Mucosa of descending colon (tissue), 3 donors: ENCODE results near the gene MTURN. TPM values are rescaled to one million over a fixed set of nuclear protein-coding genes. Genes with fewer than 3 reads are reported as not detected.

Experiments
- ATAC-seq: fragments of 200-7000 bp; cut with Tn5 transposase; one replicate; pipeline ENCODE4 v1.9.1; 2020; ENCODE audit warnings: mild to moderate bottlenecking, moderate library complexity
- DNase-seq, 3 donors: peaks; one replicate each; pipeline ENCODE4 v3.0.0-alpha.2; 2020
- H3K36me3 ChIP-seq: fragments of 200-600 bp; one replicate; pipeline ENCODE4 v1.8.0; 2021; ENCODE audit warnings: low read depth, mild to moderate bottlenecking
- H3K4me1 ChIP-seq: fragments of 200-600 bp; one replicate; pipeline ENCODE4 v1.8.0; 2021; ENCODE audit warnings: low read depth, mild to moderate bottlenecking
- H3K4me3 ChIP-seq: fragments of 200-600 bp; one replicate; pipeline ENCODE4 v1.8.0; 2021; ENCODE audit warnings: mild to moderate bottlenecking
- H3K9me3 ChIP-seq: fragments of 200-600 bp; one replicate; pipeline ENCODE4 v1.8.0; 2021; ENCODE audit warnings: mild to moderate bottlenecking
- intact Hi-C, 2 donors: fragments of 100-400 bp; cut with DNase I in 1 of 2; cut with micrococcal nuclease in 1 of 2; formaldehyde crosslinking; loops; one replicate each; pipeline versions ENCODE4 v1.11.0 to v1.11.1; 2022; cut with DNase I, micrococcal nuclease
- total RNA-seq, 3 donors: library from RNA; stranded (reverse); fragmentation: NEBNext Ultra II Directional in 2 of 3; extraction: Animal tissue kit (Norgen Biotek cat#: 25700) in 2 of 3; gene quantifications; one replicate each; pipeline versions ENCODE4 v1.2.1 to v1.2.4, GENCODE V29; 2021 to 2023
- TF ChIP-seq, protein P1 (sequence below): fragments of 200-600 bp; IDR thresholded peaks from one replicate; pipeline ENCODE4 v1.8.0; 2022; ENCODE audit warnings: antibody characterized with exemption, mild to moderate bottlenecking
- donor health status: DM: no; HTN: no; CAD: no; lungs with moderate emphysema.
- donor health status: DM: no; HTN: no; CAD: no.
- donor health status: DM: no; HTN: yes; CAD: no.

The MTURN gene
- total RNA-seq, 3 donors from 2014 or later = 7.2 to 62.0 (median 9.7) TPM

DNA sequence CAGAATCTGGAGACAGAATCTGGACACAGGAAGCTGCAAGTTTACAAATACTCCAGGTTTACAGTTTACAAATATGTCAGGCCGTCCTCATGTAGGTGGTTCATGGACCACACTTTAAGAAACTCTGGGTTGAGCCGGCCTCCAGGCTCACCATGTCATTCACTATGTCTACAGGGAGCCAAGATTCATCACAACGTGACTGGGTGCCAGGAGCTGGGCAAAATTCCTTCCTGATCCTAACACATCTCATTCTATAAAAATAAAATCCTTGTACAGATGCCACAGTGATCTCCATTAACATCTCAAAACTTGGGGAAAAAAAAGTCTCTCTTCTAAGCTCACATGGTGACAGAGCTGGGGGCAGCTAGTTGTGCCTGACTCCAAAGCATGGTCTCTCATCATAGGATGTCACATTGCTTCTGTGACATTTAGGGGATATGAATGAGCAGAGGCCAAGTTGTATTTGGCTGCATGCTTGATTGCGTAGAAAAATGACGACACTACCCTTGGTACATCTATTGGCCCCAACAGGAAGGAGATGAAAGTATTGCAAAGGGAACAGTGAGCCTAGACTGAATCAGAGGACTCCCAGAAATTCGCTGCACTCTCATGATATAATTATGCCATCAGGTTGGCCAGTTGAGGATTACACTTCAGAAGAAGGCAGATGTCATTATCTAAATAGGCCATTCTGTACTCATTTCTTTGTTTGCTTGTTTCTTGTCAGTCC is 35.9 kb downstream of the MTURN start:
- intact Hi-C loops = no loop called here
- no peak overlapping the region for H3K4me3 ChIP-seq
- no peaks in the 10 kb centered on the region for H3K36me3 ChIP-seq
- ATAC-seq (no peak), DNase-seq (no peak)
- peaks cover 8% of the 10 kb centered on the region for H3K4me1 ChIP-seq
- no peaks in the 10 kb centered on the region for H3K9me3 ChIP-seq
- TF ChIP-seq, protein P1, sequence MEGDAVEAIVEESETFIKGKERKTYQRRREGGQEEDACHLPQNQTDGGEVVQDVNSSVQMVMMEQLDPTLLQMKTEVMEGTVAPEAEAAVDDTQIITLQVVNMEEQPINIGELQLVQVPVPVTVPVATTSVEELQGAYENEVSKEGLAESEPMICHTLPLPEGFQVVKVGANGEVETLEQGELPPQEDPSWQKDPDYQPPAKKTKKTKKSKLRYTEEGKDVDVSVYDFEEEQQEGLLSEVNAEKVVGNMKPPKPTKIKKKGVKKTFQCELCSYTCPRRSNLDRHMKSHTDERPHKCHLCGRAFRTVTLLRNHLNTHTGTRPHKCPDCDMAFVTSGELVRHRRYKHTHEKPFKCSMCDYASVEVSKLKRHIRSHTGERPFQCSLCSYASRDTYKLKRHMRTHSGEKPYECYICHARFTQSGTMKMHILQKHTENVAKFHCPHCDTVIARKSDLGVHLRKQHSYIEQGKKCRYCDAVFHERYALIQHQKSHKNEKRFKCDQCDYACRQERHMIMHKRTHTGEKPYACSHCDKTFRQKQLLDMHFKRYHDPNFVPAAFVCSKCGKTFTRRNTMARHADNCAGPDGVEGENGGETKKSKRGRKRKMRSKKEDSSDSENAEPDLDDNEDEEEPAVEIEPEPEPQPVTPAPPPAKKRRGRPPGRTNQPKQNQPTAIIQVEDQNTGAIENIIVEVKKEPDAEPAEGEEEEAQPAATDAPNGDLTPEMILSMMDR = no peak

DNA sequence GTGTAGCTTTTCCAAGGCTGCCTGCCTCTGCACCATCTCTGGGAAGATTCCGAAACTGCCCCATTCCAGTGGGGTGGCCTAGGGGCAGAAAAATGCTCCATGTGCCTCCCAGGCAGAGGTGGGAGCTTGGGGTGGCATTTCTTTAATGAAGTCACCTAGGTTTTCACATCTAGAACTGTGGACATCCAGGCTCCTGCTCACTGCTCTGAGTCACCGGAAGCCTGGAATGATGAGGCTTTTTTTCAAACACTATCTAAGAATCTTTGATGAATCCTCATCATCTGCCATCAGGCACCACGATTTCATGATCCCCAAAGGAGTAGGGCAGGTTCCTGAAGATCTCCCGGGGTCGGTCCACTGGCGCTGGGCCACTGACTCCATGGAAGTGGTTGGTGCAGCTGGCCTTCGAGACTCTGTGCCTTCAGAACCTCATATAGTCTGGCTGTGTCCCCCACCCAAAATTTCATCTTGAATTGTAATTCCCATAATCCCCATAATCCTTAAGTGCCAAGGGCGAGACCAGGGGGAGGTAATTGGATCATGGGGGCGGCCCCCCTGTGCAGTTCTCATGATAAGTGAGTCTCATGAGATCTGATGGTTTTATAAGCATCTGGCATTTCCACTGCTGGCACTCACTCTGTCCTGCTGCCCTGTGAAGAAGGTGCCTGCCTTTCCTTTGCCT is 37.1 kb downstream of the MTURN start:
- DNase-seq = no peak
- Histone ChIP-seq H3K4me3 (no peak overlapping the region), H3K36me3 (no peaks in the 10 kb centered on the region), H3K9me3 (no peaks in the 10 kb centered on the region), H3K4me1 (no peaks in the 10 kb centered on the region)
- TF ChIP-seq, protein P1 = no peak
- intact Hi-C loops = no loop called here
- ATAC-seq = no peak

GRCh38 chr7:30172451-30172850 is 37.7 kb downstream of the MTURN start:
- intact Hi-C loops = no loop called here
- TF ChIP-seq, protein P1 = no peak
- Histone ChIP-seq H3K4me1 (no peaks in the 10 kb centered on the region), H3K4me3 (no peak overlapping the region), H3K36me3 (no peaks in the 10 kb centered on the region), H3K9me3 (no peaks in the 10 kb centered on the region)
- no peak for DNase-seq
- peak; percentile 30 for ATAC-seq

DNA sequence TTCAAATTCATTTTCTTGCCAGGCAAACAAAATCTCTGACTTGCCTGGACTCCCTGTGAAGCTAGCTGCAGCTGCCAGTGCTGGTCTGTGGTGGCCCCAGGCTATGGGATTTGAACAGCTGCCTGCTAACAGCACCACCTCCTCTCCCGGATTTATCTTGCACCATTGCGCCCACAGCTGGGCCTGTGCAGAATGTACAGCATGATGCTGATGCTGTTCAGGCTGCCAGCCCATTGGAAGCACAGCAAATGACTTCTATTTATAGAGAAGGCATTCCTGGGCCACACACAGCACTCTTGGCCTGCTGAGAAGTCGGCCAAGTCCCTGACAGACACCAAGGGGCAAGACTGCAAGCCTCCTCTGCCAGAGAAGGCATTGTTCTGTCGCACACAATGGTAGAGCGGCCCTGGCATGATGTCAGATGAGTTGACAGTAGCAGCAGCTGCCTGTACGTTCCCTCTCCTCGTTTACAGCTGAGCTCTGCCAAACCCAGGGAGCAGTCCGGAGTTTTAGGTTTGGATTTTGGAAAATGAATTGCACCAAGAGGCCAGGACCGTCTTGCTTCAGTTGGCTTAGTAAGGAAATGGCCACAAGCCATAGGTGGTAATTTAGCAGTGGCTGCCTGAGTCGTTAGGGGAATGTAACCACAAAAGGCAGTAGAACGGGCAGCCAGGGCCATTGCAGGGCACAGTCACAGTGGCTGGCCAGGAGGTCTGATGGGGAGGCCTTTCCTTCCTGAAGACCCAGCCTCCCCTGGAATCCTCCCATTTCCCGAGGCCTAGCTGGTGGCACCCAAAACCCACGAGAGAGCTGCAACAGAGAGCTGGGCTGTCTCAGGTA is 38.5 kb downstream of the MTURN start:
- ATAC-seq (peak; percentile 60), DNase-seq (peak in 1 of 3 donors; percentile 31)
- H3K36me3 ChIP-seq = no peaks in the 10 kb centered on the region
- TF ChIP-seq, protein P1 = no peak
- H3K4me1 ChIP-seq = no peaks in the 10 kb centered on the region
- H3K9me3 ChIP-seq = no peaks in the 10 kb centered on the region
- H3K4me3 ChIP-seq = no peak overlapping the region
- intact Hi-C loops = no loop called here

DNA sequence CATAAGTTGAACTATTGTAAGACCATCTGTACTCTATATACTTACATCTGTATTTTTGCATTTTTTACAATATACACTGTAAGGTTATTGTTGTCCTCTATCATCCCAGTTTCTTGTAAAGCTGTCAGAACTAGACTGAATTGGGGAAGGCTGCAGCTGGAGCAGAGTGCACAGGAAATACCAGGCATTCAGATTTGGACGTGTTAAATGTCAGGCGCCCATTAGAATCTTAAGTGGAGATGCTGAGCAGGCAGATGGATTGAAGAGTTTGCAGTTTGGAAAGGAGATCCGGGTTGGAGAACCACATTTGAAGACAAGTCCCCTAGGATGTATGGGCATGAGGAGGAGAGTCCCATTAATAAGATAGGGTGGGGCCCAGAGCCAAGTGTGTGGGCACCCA is 40.4 kb downstream of the MTURN start:
- H3K36me3 ChIP-seq = no peaks in the 10 kb centered on the region
- ATAC-seq = no peak
- no peaks in the 10 kb centered on the region for H3K9me3 ChIP-seq
- intact Hi-C loops = no loop called here
- H3K4me1 ChIP-seq = no peaks in the 10 kb centered on the region
- TF ChIP-seq, protein P1 = no peak
- no peak overlapping the region for H3K4me3 ChIP-seq
- DNase-seq = no peak
